DOHH2 (cell line): ENCODE measurements around the gene ZDHHC9.

Experiments
- H3F3A ChIP-seq: fragments of 200-600 bp; sonication (generic), shearing (Covaris generic); 2 replicates; pipeline ENCODE4 v1.6.0; 2016; ENCODE audit warnings: antibody characterized with exemption, mild to moderate bottlenecking; ENCODE audit not compliant: control insufficient read depth, insufficient read depth
- H3K27ac ChIP-seq: fragments of 200-600 bp; sonication (generic); 2 replicates; pipeline ENCODE4 v1.5.1; 2014; ENCODE audit warnings: low read depth, mild to moderate bottlenecking, low read length, moderate library complexity
- H3K27me3 ChIP-seq: fragments of 200-600 bp; sonication (generic); 2 replicates; pipeline ENCODE4 v1.6.1; 2014; ENCODE audit warnings: mild to moderate bottlenecking, low read length, mixed read lengths; ENCODE audit not compliant: control insufficient read depth
- H3K36me3 ChIP-seq: fragments of 200-600 bp; sonication (generic); 2 replicates; pipeline ENCODE4 v1.6.1; 2014; ENCODE audit warnings: mild to moderate bottlenecking, low read length, moderate library complexity, mixed read lengths; ENCODE audit not compliant: control insufficient read depth
- H3K4me1 ChIP-seq: fragments of 200-600 bp; sonication (generic); 2 replicates; pipeline ENCODE4 v1.6.1; 2014; ENCODE audit warnings: mild to moderate bottlenecking, low read length, mixed read lengths; ENCODE audit not compliant: control insufficient read depth
- H3K4me2 ChIP-seq: fragments of 200-600 bp; sonication (generic); 2 replicates; pipeline ENCODE4 v1.6.0; 2014; ENCODE audit warnings: mild to moderate bottlenecking, low read length, moderate library complexity
- H3K4me3 ChIP-seq: fragments of 200-600 bp; sonication (generic); 2 replicates; pipeline ENCODE4 v1.5.1; 2014; ENCODE audit warnings: mild to moderate bottlenecking, low read length, mixed read lengths
- H3K79me2 ChIP-seq: fragments of 200-600 bp; sonication (generic); 2 replicates; pipeline ENCODE4 v1.6.1; 2014; ENCODE audit warnings: mild to moderate bottlenecking, low read length, mixed read lengths; ENCODE audit not compliant: control insufficient read depth
- H3K9me2 ChIP-seq: fragments of 200-600 bp; sonication (generic); replicated peaks from 2 replicates; pipeline ENCODE4 v1.6.1; 2014; ENCODE audit warnings: mild to moderate bottlenecking, low read length, mixed read lengths; ENCODE audit not compliant: control insufficient read depth
- H3K9me3 ChIP-seq: fragments of 200-600 bp; sonication (generic); 2 replicates; pipeline ENCODE4 v1.6.1; 2014; ENCODE audit warnings: antibody characterized with exemption, low read length, mixed read lengths; ENCODE audit not compliant: control insufficient read depth, insufficient read depth
- H4K20me1 ChIP-seq: fragments of 200-600 bp; sonication (generic); 2 replicates; pipeline ENCODE4 v1.6.0; 2014; ENCODE audit warnings: low read depth, mild to moderate bottlenecking, antibody characterized with exemption, low read length, moderate library complexity; ENCODE audit not compliant: control insufficient read depth, insufficient read depth
- EZH2phosphoT487 ChIP-seq: fragments of 200-600 bp; sonication (generic); IDR thresholded peaks from 2 replicates; pipeline ENCODE4 v1.6.1; 2017; ENCODE audit warnings: borderline replicate concordance, mild to moderate bottlenecking, antibody characterized with exemption, low read length, moderate library complexity, mixed read lengths
- TF ChIP-seq, protein P1 (sequence below): fragments of 200-600 bp; sonication (generic); IDR thresholded peaks from one replicate; pipeline ENCODE4 v1.5.1; 2014; ENCODE audit warnings: antibody characterized with exemption, mild to moderate bottlenecking, low read depth, low read length; ENCODE audit not compliant: poor library complexity, severe bottlenecking

The ZDHHC9 gene

DNA sequence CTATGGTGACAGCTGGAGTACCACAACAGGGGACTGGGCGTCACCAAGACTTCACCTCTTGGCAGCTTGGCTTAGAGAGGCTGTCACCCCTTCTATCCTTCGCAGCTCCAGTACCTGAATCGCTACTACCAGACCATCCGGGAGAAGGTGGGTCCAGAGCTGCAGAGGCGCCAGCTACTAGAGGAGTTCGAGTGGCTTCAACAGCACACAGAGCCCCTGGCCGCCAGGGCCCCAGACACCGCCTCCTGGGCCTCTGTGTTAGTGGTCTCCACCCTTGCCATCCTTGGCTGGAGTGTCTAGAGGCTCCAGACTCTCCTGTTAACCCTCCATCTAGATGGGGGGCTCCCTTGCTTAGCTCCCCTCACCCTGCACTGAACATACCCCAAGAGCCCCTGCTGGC, 75.5 kb downstream of the ZDHHC9 start:
- no peak for TF ChIP-seq EZH2phosphoT487
- TF ChIP-seq, protein P1, sequence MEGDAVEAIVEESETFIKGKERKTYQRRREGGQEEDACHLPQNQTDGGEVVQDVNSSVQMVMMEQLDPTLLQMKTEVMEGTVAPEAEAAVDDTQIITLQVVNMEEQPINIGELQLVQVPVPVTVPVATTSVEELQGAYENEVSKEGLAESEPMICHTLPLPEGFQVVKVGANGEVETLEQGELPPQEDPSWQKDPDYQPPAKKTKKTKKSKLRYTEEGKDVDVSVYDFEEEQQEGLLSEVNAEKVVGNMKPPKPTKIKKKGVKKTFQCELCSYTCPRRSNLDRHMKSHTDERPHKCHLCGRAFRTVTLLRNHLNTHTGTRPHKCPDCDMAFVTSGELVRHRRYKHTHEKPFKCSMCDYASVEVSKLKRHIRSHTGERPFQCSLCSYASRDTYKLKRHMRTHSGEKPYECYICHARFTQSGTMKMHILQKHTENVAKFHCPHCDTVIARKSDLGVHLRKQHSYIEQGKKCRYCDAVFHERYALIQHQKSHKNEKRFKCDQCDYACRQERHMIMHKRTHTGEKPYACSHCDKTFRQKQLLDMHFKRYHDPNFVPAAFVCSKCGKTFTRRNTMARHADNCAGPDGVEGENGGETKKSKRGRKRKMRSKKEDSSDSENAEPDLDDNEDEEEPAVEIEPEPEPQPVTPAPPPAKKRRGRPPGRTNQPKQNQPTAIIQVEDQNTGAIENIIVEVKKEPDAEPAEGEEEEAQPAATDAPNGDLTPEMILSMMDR, result no peak
- peak overlapping the region; percentile 64 for H3K4me3 ChIP-seq
- no peaks in the 10 kb centered on the region for H3K27me3 ChIP-seq
- H3K4me2 ChIP-seq, result peak overlapping the region; percentile 82; the same call in 1 of the 2 replicates
- peaks cover 6% of the 10 kb centered on the region; the same call in 1 of the 2 replicates for H3F3A ChIP-seq
- no peaks in the 10 kb centered on the region for H3K9me2 ChIP-seq
- peaks cover 74% of the 10 kb centered on the region for H3K4me1 ChIP-seq
- peaks cover 8% of the 10 kb centered on the region for H3K36me3 ChIP-seq
- H3K79me2 ChIP-seq, result no peaks in the 10 kb centered on the region
- H3K9me3 ChIP-seq, result no peaks in the 10 kb centered on the region
- H3K27ac ChIP-seq, result peak overlapping the region; percentile 99
- no peaks in the 10 kb centered on the region for H4K20me1 ChIP-seq

DNA sequence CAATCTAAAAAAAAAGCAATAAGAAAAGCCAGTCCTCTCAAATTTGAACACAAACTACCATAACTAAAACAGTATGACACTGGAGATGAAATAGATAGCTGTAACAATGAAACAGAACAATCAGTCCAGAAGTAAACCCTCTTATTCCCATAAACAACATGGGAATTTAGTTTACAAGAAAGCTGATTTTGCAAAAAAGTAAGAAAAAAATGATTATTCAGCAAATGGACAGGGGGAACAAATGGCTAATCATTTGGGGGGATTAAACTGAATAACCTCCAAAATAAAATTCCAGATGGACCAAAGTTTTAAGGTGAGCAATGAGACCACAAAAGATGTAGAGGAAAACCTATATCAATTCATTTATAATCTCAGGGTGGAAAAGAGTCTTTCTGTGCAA, 80.0 kb downstream of the ZDHHC9 start:
- no peak overlapping the region for H3K27ac ChIP-seq
- H3K79me2 ChIP-seq, result no peaks in the 10 kb centered on the region
- H3F3A ChIP-seq, result no peaks in the 10 kb centered on the region
- H3K27me3 ChIP-seq, result no peaks in the 10 kb centered on the region
- no peaks in the 10 kb centered on the region for H3K9me2 ChIP-seq
- H3K4me2 ChIP-seq, result no peak overlapping the region
- H3K4me1 ChIP-seq, result peaks cover 45% of the 10 kb centered on the region
- H3K36me3 ChIP-seq, result peaks cover 3% of the 10 kb centered on the region; the same call in 1 of the 2 replicates
- no peaks in the 10 kb centered on the region for H4K20me1 ChIP-seq
- no peaks in the 10 kb centered on the region for H3K9me3 ChIP-seq
- TF ChIP-seq, protein P1, result no peak
- TF ChIP-seq EZH2phosphoT487, result no peak
- no peak overlapping the region for H3K4me3 ChIP-seq

DNA sequence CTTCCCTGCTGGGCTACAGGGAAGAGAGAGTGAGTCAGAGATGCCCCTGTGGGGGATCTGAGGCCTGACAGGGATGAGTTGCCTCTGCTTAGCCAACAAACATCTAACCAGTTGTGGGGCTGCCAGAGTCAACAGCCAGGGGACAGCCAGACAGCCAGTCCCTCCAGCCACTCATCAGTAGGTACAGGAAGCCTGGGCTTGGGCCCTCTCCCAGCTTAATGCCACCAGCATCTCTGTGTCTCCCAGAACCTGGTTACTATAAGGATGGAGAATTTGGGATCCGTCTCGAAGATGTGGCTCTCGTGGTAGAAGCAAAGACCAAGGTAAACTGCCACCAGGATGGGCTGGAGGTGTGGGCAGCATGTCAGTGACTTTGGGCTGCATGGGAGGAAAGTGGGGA, 81.2 kb downstream of the ZDHHC9 start:
- H3K27ac ChIP-seq, result no peak overlapping the region
- H3K27me3 ChIP-seq, result no peaks in the 10 kb centered on the region
- no peaks in the 10 kb centered on the region for H3K79me2 ChIP-seq
- TF ChIP-seq, protein P1, result no peak
- no peak for TF ChIP-seq EZH2phosphoT487
- H3K36me3 ChIP-seq, result no peaks in the 10 kb centered on the region
- H3K4me1 ChIP-seq, result peaks cover 45% of the 10 kb centered on the region
- H3K4me2 ChIP-seq, result no peak overlapping the region
- no peaks in the 10 kb centered on the region for H3F3A ChIP-seq
- no peaks in the 10 kb centered on the region for H4K20me1 ChIP-seq
- H3K9me2 ChIP-seq, result no peaks in the 10 kb centered on the region
- H3K9me3 ChIP-seq, result no peaks in the 10 kb centered on the region
- no peak overlapping the region for H3K4me3 ChIP-seq

DNA sequence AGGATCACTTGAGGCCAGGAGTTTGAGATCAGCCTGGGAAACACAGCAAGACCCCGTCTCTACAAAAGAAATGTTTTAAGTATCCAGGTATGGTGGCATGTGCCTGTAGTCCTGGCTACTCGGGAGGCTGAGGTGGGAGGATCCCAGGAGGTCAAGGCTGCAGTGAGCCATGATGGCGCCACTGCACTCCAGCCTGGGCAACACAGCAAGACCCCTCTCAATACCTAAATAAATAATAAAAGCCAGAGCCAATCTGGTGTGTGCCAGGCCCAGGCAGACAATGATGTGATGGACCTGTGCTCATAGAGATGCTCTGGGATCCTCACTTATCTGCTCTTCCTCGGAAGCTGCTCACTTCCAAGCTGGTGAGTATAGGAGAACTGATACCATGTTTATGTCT, 82.1 kb downstream of the ZDHHC9 start:
- no peak overlapping the region for H3K4me2 ChIP-seq
- H3K27ac ChIP-seq, result no peak overlapping the region
- H3K36me3 ChIP-seq, result no peaks in the 10 kb centered on the region
- H4K20me1 ChIP-seq, result no peaks in the 10 kb centered on the region
- peaks cover 48% of the 10 kb centered on the region for H3K4me1 ChIP-seq
- H3F3A ChIP-seq, result no peaks in the 10 kb centered on the region
- no peaks in the 10 kb centered on the region for H3K9me3 ChIP-seq
- no peaks in the 10 kb centered on the region for H3K27me3 ChIP-seq
- H3K4me3 ChIP-seq, result no peak overlapping the region
- no peaks in the 10 kb centered on the region for H3K79me2 ChIP-seq
- no peaks in the 10 kb centered on the region for H3K9me2 ChIP-seq
- TF ChIP-seq, protein P1, result no peak
- no peak for TF ChIP-seq EZH2phosphoT487
